LoVo (cell line): ENCODE measurements around the gene CORO1C.

Experiments
- DNase-seq: peaks from one replicate; pipeline ENCODE4 v3.0.0-alpha.2; 2016; ENCODE audit warnings: low spot score

Gene CORO1C

DNA sequence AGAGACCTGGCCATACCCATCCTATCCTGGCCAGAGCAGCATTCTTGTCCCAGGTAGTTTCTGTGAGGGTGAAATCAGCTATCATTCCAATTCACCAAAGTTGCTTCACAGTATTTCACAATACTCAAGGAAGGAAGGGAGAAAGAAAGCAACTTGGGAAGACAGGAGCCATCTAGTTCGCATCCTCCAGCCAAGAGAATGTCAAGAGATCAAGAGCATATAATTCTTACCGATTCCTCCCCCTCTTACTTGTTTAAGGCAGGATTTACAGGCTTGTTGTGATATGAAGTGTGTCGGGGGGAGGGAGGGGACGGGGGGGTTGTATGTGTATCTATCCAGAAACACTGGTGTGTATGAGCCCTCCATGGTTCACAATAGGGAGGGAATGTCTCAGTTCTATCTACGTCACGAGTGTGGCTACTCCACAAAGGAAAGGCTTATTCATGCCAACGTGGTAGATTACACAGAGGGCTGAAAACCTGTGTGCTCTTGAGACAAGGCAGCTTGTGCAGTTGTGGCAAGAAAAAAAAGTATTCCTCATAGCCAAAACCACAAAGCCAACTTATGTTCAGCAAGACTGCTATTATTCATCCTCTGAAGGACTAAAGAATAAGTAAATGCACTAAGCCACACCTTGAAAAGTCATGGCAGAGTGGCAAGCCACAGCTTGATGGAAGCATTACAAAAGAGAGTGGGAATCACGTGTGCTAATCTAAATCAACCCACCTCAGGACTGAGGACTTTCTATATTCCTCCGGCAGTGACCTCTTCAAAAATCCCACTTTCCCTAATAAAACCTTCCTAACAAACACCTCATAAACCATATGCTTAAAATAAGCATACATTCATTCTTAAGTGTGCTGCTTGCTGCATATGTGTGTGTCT, 35.0 kb downstream of the CORO1C start:
- DNase-seq: peak; percentile 11

DNA sequence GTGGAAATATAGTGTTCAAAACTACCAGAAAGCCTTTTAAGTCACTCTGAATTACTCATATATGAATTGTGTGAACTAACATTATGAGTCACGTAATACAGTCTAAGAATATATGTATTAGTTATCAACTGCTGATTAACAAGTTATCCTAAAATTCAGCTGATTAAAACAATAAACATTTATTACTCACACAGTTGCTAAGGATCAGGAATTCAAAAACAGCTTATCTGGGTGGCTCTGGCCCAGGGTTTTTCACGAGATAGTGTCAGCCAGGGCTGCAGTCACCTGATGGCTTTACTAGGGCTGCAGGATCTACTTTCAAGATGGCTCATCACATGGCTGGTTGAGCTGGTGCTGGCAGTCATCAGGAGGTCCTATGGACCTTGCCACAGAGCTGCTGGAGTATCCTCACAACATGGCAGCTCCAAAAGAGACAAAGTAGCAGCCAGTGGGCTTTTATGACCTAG, 36.5 kb downstream of the CORO1C start:
- DNase-seq: no peak

DNA sequence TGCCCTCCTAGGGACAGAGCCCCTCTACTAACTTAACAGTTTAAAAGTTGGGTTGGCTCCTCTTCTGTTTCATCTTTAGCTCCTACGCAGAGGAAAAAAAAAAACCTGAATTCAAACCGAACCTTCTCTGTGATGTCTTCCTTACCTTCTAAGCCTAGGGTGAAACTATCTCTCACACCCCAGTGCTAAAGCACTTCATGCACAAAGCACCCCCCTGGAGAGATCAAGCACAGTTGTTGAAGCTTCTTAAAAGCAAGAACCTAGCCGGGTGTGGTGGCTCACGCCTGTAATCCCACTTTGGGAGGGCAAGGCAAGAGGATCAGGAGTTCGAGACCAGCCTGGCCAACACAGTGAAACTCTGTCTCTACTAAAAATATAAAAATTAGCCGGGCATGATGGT, 37.6 kb downstream of the CORO1C start:
- DNase-seq: no peak

DNA sequence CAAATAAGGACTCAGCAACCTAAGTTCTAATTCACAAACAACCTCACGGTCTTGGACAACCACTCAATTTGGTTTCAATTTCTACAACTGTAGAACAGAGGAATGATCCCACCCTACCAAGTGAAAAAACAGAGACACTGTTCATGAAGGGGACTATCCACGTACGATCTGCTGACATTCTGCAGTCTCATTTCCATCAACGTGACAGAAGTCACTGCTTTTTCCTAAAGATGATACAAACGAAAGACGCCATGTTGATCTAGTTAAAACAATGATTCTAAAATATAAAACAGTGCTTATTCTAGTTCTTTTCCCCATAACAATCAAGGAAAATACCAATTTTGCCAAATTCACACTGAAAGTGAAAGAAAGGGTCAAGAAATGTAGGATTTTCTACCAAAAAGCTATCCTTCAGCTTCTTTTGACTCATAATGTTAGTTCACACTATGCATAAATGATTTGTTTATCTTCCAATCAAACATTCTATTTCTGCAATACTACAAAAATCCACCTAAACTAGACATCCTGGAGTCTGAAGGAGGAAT, 38.1 kb downstream of the CORO1C start:
- DNase-seq: no peak

DNA sequence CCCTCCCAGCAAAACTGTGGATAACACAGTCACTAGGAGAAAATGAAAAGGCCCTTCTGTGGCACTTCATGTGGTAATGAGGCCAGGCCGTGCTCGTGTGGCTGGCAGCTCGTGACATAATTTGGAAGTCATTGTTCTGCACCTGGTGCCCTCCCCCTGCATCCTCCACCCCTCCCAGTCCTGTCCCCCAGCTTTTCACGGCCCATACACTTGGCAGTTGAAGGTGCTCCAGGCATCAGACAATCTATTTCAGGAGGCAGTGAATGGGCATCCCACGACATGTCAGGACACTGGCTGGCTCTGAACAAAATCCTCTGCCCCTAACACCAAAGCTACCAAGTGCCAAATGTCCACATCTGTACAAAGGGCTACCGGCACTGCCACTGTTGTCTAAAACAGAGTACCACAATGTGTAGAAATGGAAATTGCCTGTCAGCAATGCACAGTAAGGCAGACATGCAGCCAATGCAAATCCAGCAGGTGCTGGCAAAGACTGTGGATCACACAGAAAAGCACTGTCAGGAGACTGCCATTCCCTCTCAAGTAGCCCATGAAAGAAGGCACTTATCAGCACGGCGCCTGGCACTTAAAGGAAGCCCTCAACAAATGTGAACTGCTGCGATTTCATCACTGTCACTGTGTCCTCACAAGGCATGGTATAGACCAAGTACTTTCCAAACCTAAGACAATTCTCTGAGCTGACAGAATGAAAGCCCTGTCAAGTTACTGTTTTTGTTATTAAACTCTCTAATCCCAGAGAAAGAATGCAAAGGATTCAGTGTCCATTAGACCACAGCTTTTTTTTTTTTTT, 39.1 kb downstream of the CORO1C start:
- DNase-seq: no peak

DNA sequence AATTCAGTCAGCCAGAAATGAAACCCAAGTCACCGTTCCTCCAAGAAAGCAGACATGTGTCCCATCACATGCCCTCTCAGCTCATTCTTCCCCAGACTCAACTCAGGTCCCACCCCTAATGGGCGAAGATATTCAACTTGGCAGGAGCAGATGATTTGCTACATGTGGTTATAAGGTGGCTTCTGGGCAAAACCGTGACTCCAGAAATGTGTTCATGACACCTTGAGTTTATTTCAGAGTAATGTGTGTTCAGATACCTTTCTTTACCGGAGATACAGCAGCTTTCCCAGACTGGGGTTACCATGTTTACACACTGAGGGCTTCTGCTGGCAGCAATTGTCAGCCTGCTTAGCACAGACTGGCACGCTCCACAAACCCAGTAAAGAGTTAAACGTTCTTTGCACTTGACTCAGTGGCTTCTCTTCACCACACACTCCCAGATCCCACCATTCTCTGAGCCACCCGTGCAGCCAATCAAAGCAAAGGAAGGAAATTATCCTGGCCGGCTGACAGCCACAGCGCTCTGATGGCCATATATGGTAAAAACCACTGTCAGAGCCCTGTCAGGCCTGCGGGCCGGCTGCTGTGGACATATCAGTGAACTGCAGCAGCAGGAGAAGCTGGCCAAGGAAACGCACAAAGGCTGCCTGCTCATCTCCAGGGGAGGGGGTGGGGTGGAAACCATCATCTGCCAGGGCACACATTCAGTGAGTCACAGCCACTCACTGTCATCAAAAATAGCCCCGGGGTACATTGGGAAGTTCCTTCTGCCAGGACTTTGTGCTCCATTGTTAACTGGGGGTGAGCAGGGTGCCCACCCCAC, 39.9 kb downstream of the CORO1C start:
- DNase-seq: peak; percentile 84

DNA sequence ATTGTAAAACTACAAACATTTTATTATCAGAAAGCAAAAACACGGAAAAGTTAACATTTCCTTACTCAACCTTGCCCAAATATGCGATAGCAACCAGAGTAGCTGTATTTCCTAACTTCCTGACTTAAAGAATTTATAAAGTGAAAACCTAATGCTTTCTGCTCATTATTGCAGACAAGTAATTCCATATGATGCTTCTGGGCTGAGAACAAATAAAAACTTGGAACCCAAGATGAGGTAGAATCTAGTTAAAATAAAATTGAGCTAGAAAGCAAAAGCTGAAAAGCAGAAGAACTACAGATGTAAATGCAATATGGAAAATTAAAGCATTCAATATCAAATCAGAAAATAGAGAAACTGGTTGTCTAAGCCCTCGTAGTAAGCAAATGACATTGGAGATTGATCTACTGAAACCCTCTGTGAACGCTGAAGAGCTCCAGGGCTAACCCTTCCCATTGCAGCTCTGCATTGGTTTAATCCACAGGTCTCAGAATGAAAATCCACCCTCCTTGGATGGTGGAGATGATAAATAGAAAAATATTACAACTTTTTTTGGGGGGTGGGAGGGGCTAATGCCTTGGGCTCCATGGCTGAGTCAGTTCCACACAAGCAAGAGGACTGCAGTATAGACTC, 40.7 kb downstream of the CORO1C start:
- DNase-seq: no peak

DNA sequence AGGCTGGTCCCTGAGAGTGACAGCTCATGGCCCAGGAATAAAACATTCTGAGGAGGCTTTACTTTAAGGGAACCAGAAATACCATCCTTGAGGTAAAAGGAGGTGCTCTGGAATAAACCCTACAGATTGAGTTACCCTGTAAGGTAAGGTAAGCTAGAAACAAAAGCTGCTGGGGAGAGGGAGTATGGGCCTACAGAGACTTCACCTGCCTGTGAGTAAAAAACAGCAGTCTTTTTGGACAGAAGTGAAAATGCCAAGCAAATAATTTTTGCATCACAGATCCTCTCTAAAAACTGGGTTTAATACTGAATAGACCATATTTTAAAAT, 41.2 kb downstream of the CORO1C start:
- DNase-seq: no peak

DNA sequence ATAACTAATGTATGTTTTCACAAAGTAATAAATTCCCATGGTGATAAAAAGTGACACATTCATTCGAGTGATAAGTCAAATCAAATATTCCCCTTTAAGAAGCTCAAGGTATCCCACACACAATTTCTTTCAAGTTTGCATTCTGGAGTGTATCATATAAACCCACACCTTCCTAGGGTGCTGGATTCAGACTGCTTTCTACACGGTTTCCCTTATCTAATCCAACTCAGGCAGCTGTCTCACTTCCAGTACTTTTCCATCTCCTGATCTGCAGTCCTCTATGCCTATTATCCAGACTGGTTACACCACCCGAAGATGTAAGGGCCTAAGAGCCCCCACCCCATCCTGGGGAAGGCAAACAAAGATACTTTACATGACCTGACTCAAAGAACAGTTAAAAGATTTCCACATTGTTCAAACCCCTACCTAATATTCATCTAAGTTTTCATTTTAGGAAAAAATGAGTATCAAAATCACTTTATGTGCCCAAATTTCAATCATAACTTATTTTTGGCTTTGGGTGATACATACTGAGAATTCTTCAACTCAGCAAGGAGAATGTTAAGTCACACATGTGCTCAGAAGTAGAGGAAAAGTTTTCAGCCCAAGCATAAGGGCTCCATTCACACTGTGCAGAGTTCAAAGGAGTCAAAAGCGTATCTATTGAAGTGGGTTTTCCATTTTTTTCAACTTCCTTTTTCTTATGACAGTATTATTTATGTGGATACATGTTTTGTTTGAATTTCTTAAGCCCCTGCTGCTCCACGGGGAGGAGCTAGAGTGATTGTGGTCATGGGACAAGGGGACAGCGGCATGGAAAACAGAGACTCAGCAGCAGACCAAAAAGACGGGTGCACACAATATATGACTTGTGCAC, 41.8 kb downstream of the CORO1C start:
- DNase-seq: no peak

DNA sequence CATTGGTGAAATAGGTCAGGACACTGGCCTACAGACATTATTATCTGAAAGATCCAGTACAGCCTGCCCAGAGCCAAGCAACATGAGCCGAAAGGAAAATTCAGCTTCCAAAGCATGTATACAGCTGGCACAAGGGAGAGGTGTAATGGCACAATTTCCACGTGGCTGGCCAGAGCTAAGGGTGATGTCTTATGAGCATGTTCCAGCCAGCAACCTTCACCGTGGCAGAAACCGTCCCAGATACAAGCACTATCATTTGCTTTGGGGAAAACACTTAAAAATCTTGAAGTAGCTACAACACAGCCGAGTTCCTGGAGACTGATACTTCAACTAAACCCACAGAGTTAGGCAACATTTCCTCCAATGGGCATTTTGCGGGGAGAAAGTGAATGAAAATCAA, 44.5 kb downstream of the CORO1C start:
- DNase-seq: no peak

DNA sequence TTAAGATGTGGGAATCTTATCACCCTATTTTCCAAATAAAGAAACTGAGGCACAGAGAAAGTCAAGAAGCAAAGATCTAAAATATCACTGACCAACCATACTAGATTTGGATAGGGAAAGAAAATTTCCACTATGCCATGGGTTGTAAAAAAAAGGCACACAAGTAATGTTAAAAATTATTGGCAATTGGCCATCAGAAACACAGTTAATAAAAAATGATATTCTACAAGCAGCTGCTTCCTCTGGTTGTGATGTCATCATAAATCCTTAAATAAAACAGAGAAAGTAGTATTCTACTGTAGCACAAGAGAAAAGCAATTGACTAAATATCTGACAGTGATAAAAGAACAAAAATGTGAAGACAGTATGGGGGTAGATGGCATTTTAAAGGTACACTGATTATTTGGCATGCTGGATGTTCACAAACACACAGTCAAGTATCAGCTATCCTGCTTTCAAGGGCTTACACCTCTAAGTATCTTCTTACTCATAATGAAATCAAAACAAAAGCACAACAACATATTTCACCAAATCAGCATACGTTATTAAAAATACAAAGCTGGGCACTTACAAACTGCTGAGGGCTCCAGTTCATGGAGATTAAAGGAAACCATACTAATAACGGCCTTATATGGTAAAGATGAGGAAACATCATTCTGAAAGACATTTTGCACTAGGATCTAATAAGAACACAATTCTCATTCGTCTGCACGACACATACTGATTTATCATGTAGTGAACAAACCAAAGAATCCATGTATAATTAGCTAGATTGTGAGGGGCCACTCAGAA, 45.7 kb downstream of the CORO1C start:
- no peak for DNase-seq

DNA sequence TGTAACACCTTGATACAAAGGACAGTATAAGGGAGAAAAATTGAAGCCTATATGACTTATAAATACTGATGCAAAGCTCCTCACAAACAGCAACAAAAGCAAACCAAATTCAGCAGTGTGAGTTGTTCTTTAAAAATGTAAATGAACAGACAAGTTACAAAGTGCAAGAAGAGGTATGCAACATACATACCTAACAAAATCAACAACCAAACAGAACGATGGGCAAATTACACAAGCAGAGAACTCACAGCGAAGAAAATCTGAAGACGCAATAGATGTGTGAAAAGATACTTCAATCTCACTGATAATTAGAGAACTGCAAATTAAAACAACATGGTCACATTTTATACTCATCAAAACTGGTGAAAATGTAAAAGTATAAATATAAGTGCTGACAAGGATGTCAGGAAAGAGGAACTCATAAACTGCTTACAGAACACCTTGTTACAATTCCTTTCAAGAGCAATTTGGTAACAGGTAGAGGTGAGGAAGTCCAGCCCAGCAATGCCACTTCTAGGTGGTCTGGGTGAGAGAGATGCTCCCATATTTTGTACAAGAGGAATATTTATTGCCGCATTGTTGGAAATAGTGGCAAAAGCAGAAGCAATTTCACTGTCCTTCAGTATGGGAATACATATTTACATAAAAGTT, 47.3 kb downstream of the CORO1C start:
- no peak for DNase-seq

DNA sequence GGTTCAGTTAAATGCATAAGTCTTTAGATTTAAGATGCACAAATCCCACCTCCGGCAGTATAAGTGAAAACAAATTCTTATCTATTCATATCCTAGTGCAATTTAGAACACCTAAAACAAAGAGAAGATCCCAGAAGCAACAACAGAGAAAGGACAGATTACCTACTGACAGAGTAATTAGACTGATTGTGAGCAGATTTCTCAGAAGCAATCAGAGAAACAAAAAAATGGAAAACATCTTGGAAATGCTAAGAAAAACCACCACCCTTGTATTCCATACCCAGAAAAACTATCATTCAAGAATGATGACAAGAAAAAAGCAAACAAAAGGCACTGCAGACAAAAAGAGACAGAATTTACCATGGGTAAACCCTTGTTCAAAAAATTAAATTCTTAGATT, 50.0 kb downstream of the CORO1C start:
- DNase-seq: no peak

DNA sequence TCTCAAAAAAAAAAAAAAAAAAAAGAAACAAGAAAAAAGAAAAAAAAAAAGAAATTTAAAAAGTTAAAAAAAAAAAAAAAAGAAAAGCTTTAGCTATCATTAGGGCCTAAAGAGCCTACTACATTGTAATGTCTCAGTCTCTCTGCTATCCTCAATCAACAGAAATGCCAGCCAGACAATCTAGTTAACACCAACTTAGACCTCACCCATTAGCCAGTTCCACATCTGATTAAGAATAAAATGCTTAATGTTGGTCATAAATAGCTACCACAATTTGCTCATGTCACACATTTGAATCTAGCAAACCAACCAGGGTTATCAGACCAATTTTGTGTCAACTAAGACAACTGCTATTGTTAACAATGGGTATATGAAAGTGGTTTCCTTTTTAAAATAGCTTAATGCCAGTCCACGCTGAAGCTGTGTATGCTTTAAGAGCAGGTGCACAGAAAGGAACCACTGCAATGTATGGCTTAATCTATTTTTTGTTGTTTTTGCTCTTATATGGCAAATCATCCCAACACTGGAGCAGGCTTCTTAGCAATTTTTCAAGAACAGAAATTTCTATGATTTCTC, 52.1 kb downstream of the CORO1C start:
- DNase-seq: no peak

DNA sequence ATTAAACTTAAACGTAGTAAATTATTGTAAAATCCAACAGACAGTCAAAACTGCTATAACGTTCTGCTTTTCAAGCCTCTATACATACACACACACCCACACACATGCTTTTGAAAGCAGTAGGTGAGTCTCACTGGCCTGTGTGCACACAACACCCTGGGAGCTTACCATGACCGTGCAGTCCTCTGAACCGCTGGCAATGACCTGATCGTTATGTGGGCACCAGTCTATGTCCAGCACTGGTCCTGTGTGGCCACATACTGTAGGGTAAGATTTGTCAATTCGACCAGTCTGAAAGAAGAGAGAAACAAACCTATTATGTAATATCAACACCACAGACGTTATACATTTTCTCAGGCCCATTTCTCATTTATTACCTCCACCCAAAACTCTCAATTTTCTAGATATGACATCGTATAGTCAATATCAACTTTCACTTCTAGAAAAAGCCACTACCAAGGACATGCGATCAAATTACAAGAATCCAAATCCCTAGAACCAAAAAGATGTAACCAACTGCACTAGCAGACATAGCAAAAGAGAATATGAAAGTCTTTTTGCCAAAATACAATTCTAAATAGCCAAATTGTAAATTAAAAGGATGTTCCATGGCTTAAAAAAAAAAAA, 53.1 kb downstream of the CORO1C start:
- DNase-seq: no peak

DNA sequence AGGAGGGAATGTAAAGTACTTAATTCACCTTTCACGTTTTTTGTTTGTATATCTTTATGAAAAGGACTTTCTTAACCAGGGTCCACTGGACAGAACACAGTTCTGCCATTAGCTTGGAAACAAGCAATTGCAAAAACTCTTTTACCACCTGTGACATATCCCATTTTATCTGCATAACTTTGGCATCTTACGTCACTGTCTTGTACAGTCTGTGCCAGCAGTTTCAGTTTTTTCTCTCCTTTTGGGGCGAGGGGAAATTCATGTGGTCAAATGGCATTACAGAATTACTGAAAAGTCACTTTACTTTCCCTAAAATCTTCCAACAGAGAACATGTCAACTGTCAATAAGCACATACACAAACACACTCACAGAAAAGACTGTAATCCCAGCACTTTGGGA, 53.9 kb downstream of the CORO1C start:
- DNase-seq: no peak

DNA sequence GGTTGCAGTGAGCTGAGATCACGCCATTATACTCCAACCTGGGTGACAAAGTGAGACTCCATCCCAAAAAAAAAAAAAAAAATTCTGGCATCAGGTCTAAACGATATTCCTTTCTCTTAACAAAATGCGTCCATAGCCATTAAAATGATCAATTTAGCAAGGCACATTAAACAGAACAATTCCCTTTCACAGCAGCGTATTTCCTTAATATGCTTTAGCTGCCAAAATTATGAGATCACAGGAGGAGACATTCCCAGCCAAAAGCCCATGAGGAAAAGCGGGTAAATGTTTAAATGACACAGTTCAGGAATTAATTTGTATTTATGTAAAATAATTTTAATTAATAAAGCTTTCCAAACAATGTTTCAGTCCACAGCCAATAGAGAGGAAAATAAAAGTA, 54.6 kb downstream of the CORO1C start:
- no peak for DNase-seq

DNA sequence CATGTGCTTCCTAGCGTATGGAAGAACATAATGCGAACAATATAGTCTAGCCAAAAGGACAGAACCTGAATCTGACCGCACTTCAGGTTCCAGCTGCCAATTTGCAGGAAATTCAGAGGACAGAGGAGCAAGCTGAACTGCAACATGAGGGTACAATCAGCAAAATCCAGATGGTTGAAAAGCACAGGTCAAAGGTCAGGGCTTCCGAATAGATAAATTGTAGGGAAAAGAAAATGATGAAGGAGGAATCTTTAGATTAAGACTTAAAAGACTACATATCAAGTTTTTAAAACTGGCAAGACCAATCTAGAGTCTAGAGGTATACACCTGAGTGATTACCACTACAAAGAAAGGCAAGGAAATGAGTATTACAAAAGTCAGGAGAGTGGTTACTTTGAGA, 55.5 kb downstream of the CORO1C start:
- DNase-seq: no peak

DNA sequence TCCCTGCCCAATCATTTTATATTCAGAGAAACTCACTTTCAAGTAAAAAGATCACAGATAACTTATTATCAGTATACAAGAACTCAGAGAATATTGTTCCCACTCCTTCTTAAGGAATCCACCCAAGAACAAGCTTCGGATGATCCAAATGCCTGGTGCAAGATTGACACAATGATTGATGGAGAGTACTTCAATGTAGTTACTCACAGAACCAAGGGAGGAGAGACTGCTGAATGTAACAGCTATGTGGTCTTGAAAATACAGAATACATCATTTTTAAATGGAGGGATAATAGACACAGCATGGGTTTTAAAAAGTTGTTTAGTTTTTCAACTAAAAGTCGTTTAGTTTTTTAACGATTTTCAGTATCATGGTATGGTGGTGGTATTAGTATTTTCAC, 59.3 kb downstream of the CORO1C start:
- DNase-seq: no peak
